ENCODE measurements around the gene FOXP1.
"Not testable (repeated sequence)": the region's sequence is repeated elsewhere in the genome, so short reads cannot be mapped to it uniquely, and the experiment has no call there.

Gene FOXP1

DNA sequence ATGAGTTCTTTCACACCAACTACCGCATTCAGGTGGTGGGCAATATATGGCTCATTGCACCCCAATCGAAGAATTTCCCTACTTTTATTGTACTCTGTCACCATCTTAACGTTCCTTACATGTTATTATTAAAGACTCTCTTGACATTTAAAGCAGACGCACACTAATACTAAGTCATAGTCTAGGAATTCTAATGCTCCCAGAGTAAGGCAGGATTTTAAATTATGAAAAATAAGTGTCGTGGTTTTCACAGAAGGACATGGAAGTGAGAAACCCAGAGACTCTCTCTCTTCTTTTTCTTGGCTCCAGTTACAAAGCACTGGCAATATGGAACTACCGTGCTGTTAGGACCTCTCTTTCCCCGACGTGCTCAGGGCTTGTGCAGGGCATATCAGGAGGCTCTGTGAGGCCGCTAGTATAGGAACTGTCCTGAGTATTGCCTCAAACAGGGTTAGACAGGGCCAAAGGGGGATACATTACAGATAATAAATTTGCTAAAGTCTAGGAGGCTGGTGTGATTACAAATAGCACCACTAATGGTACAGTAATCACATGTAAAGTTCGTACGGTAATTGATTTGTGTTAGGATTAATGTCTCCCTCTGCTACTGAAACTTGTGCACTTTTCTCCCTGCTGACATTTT, 590.8 kb downstream of the FOXP1 start:
- H3K4me3 ChIP-seq (ENCODE audit: low read length) = no peak overlapping the region
- no peak for TF ChIP-seq ZNF274 (IDR thresholded peaks at IDR 0.05; ENCODE audit: low read depth, low read length)

DNA sequence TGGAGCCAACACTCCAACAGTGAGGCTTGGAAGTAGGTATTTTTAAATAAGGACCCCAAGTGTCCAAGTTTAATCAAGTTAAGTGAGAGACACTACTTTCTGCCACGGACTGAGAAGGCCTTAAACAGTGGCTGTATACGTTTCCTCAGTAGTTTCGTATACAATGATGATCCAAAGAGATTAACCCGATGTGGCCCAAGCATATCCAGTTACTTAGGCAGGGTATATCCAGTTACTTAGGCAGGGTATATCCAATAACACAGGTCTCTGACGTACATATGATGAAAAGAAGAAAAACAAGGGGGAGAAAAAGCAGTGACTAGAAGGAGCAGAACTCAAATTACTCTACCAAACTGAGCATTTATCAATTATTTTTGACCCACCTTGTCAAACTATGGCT, 591.4 kb downstream of the FOXP1 start:
- no peak for TF ChIP-seq ZNF274 (IDR thresholded peaks at IDR 0.05; ENCODE audit: low read depth, low read length)
- H3K4me3 ChIP-seq (ENCODE audit: low read length) = no peak overlapping the region

DNA sequence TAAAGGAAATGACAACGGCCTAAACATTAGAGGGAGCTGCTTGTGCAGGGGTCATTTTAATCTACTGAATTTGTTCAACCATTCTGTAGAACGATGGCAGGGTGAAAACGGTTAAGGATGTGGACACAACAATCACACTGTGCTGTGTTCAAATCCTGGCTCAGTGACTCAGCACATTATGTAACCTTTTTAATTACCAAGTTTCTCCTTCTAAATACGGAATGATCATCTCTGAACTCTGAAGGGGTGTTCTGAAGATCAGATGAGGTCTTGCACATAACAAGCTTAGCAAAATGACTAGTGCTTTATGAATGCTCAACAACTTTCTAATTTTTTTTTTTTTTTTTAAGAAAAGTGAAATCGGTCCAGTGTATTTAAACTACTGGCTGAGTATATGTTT, 592.8 kb downstream of the FOXP1 start:
- TF ChIP-seq ZNF274 (IDR thresholded peaks at IDR 0.05; ENCODE audit: low read depth, low read length) = no peak
- H3K4me3 ChIP-seq (ENCODE audit: low read length) = no peak overlapping the region

DNA sequence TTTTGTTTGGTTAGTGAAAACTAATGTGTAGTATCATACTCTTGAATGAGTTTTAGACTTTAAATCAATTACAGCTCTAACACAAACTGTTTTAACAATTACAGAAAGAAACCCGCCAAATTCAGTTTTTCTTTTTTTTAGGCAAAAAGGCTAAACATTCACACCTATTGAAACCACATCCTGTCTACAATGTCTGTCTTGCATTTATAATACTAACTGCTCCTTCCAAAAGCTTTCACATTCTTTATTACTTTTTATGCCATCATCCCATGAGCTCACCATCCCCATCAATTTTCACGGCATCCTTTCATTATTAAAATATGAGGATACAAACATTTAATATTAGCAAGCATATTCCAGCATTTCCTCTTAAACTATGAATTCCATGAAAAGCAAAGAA, 593.3 kb downstream of the FOXP1 start:
- H3K4me3 ChIP-seq (ENCODE audit: low read length) = no peak overlapping the region
- no peak for TF ChIP-seq ZNF274 (IDR thresholded peaks at IDR 0.05; ENCODE audit: low read depth, low read length)

DNA sequence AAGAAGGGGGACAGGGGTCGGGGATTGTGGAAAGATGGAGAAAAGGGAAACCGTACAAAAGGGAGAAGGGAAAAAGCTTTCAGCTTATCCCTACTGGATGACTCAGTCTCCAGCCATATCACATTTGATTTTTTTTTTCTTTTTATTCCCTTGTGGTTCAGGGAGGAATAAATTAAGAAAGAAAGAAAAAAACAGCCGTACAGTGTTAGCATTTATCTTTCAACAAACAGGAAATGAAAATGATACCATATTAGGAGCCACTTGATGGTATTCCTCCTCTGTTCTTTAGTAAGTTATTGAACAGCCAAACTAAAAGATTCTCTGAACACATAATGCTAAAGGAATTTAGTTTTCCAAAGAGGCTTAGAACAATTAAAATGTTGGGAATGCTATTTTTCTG, 594.4 kb downstream of the FOXP1 start:
- no peak overlapping the region for H3K4me3 ChIP-seq (ENCODE audit: low read length)
- TF ChIP-seq ZNF274 (IDR thresholded peaks at IDR 0.05; ENCODE audit: low read depth, low read length) = no peak

DNA sequence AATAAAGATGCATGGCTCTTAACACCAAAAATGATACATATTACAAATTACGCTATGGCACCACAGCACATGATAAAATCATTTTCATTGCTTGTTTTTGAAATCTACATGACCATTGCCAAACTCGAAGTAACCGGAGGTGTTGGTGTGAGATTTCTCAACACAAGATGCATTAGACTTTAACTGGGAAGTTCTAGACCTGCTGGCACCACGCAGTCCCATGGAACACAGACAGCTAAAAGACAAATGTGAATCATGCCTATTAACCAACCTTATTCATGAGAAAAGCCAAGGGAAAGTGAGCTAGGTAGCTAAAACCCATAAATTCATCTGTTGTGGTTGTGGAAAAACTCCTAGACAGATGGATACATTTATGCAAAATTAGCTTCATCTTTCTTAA, 595.4 kb downstream of the FOXP1 start:
- no peak for TF ChIP-seq ZNF274 (IDR thresholded peaks at IDR 0.05; ENCODE audit: low read depth, low read length)
- no peak overlapping the region for H3K4me3 ChIP-seq (ENCODE audit: low read length)

DNA sequence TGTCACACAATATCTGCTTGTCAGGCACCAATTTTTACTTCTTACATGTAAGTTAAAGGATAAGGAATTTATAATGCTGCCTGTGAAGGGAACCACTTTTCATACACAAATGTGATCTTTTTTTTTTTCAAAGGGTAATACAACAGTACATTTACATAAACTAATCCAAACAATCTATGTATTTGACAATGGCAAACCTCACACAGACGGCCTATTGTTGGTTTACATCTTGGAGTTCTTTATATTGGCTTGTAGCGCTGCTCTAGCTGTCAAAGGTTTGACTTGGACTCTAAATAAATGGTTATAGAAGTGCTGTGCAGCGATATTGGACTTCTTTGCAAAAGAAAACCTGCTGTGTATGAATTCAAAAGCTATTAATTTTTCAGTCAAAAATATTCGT, 598.0 kb downstream of the FOXP1 start:
- no peak for TF ChIP-seq ZNF274 (IDR thresholded peaks at IDR 0.05; ENCODE audit: low read depth, low read length)
- no peak overlapping the region for H3K4me3 ChIP-seq (ENCODE audit: low read length)

DNA sequence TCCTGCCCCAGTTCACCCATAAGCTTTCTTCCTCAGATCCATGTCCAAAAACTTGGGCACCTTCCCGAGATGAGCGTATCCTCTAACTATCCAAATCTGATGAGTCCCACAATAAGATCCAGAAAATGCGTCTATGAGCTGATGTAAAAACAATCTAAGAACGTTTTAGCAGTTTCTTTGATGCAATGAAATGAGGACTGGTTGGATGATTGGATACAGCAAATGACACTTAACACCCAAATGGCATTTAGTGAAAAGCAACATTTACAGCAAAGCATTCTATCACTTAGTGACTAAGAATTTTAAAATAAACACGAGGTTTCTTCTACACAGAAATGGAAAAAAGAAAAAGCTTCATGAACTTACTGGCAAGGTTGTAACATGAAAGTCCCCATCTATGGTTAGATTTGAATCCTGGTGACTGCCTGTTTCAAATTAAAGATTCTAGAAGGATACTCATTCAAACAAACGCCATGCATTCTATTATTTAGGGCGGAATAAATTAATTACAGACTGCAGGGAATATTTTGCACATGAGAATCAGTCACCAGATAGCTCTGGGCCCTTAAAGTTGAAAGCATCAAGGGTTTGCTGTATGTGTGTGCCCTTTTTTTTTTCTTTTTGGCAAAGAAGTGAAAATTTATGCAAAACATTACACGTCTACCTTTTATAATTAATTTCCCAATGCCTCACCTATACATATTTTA, 598.6 kb downstream of the FOXP1 start:
- H3K4me3 ChIP-seq (ENCODE audit: low read length) = no peak overlapping the region
- no peak for TF ChIP-seq ZNF274 (IDR thresholded peaks at IDR 0.05; ENCODE audit: low read depth, low read length)

DNA sequence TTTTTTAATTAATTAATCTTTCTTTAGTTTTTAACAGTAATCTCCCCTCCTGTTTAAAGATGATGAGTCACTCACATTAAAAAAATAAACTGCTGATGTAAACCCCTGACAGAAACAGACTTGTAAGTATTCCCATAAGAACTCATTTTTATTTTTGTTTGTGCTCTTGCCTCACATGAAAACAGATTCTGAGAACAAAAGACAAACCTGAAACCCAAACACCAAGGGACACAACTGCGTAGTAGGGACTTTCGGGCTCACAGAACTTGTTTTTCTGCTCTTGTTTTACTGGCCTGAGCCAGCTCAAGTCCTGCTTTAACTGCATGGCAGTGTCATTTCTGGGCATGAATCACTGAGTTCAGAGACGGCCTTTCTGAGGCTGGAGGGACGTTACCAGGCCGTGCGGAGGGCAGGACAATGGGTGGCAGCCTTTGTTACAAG, 600.8 kb downstream of the FOXP1 start:
- no peak overlapping the region for H3K4me3 ChIP-seq (ENCODE audit: low read length)
- TF ChIP-seq ZNF274 (IDR thresholded peaks at IDR 0.05; ENCODE audit: low read depth, low read length) = no peak

DNA sequence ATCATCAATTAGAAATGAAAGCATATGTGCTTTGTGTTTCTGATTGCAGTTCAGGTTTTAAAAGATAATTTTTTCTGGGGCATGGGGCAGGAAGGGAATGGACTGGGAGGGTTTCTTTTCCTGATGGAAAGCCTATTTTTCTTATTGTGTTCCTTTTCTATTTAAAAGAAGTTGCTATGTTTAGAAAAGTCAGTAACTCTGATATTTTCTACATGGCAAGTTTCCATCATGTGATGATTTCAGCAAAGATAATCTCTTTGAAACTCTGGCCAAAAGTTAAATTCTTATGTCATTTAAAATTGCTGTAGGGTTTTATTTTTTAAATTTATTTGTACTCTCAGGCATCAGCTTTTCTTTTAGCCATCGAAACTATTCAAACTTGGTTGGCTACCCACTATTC, 601.2 kb downstream of the FOXP1 start:
- H3K4me3 ChIP-seq (ENCODE audit: low read length) = no peak overlapping the region
- no peak for TF ChIP-seq ZNF274 (IDR thresholded peaks at IDR 0.05; ENCODE audit: low read depth, low read length)

DNA sequence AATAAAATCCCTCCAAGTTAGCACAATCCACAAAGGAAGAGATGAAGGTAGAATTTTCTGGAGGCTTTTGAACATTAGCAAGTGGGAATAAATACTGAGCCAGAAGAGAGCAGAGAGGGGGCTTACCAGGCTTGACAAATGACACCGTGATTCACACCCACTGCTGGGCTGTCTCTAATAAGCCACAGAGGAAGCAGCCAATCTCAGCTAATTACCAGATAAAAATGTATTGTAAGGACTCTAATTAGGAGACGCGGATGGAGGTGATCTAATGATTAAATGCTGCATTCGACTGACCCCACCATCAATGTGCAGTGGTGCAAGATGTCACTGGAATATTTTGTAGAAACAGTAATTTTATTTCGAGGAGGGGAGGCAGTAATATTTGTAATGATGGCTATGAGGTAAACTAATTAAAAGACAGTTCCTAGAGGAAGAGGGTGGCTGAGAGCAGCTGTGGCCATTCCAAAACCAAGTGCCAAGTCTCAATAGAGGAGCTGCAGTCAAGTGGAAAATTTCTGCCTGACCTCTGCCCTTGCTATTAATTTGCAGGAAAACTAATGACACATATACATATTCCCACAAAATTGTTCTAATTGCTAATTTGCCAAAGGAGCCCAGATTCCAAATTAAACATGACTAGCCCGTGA, 602.2 kb downstream of the FOXP1 start:
- no peak for TF ChIP-seq ZNF274 (IDR thresholded peaks at IDR 0.05; ENCODE audit: low read depth, low read length)
- H3K4me3 ChIP-seq (ENCODE audit: low read length) = no peak overlapping the region

DNA sequence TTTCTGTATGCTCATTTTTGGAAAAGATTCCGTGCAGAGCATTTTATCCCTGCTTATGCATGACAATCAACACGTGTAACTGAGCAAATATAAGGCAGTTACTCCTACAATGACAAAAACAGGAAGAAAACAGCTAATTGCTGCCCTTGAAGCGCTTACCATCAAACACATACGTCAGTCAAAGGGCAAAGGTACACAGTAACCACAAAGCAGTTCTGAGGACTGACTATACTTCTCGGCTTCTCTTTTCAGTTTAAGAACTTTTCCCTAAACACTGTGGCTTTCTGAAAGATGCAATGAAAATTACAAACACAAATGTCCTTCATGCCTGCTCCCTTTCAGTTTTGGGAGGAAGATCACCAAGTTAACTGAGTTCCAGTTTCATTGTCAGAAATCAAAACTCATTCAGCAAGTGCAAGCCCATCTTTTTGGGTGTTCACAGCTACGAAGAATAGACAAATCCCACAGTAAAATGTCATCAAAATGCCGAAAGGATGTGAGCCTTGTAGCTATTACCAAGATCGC, 602.8 kb downstream of the FOXP1 start:
- TF ChIP-seq ZNF274 (IDR thresholded peaks at IDR 0.05; ENCODE audit: low read depth, low read length) = no peak

DNA sequence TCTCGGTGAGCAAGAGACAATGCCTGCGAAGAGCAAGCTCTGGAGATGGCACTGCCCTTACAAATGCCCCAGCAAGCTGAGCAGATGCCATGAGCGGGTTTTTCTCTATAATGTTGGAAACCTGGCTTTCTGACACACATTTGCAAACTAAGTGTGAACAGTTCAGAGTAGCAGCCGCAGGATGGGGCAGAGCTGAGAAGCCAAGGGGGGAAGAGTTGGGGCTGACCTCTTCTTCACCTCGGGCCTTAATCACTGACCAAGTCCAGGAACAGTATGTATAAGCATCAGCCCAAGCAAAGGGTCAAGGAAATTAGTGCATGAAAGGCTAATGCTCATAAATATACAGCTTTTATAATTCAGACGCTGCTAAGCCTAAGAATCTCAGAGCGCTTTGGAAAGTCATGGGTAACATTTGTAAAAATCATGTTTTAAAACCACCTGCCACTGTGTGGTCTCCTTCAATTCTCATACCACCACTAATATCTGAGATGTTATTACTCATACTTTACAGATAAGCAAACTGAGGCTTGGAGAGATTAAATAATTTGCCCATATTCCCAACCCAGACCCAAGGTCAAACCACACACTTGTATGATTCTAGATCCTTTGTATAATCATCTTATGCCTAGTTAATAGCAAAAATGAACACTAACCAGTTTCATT, 603.4 kb downstream of the FOXP1 start:
- no peak for TF ChIP-seq ZNF274 (IDR thresholded peaks at IDR 0.05; ENCODE audit: low read depth, low read length)
- H3K4me3 ChIP-seq (ENCODE audit: low read length) = no peak overlapping the region

More for the DNA sequence above, 602.8 kb downstream of the FOXP1 start:
- H3K4me3 ChIP-seq (ENCODE audit: low read length) = no peak overlapping the region

DNA sequence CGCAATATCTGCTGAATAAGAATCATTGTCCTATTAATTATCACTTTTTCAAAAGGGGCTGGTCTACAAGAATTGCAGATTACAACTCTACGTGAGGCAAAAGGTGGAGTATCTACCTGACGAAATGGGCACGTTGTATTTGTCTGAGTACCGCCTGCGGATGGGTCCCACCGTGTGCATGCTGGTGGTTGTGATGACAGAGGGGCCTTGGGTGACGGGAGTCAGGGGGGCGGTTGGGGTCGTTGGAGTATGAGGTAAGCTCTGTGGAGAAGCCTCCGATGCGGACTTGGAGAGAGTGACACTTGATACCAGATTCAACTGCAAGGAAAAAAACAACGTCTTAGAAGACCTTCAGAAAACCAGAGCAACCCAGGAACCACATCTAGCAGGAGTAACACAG, 605.8 kb downstream of the FOXP1 start:
- no peak overlapping the region for H3K4me3 ChIP-seq (ENCODE audit: low read length)
- no peak for TF ChIP-seq ZNF274 (IDR thresholded peaks at IDR 0.05; ENCODE audit: low read depth, low read length)

DNA sequence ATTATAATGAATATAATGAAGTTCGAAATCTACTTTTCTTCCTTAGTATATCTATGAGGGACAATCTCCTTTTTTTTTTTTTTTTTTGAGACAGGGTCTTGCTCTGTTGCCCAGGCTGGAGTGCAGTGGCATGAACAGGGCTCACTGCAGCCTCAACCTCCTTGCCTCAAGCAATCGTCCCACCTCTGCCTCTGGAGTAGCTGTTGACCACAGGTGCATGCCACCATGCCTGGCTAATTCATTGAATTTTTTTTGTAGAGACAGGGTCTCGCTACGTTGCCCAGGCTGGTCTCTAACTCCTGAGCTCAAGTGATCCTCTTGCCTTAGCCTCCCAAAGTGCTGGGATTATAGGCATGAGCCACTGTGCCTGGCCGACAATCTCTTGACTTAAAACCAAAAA, 607.5 kb downstream of the FOXP1 start:
- H3K4me3 ChIP-seq (ENCODE audit: low read length) = not testable (repeated sequence)
